Muscle layer of duodenum (tissue), 2 donors: ENCODE data around the gene CTSH.
"Not testable (repeated sequence)": the region's sequence is repeated elsewhere in the genome, so short reads cannot be mapped to it uniquely, and the experiment has no call there.

Source experiments
- H3K27ac ChIP-seq: one replicate; pipeline ENCODE4 v1.7.0; 2013; ENCODE audit warnings: mild to moderate bottlenecking, low read length
- H3K27me3 ChIP-seq: one replicate; pipeline ENCODE4 v1.7.0; 2013; ENCODE audit warnings: low read depth, mild to moderate bottlenecking, control low read depth, low read length
- H3K36me3 ChIP-seq, 2 donors: one replicate each; pipeline ENCODE4 v1.7.0; 2013; ENCODE audit warnings: low read length in 2 of 2, control low read depth in 1 of 2, mild to moderate bottlenecking in 1 of 2; ENCODE audit not compliant: insufficient read depth in 2 of 2, control insufficient read depth in 1 of 2
- H3K4me1 ChIP-seq, 2 donors: one replicate each; pipeline ENCODE4 v1.7.0; 2013; ENCODE audit warnings: low read length in 2 of 2, mild to moderate bottlenecking in 2 of 2, control low read depth in 1 of 2, moderate library complexity in 1 of 2; ENCODE audit not compliant: insufficient read depth in 2 of 2, control insufficient read depth in 1 of 2
- H3K4me3 ChIP-seq, 2 donors: one replicate each; pipeline ENCODE4 v1.7.0; 2013; ENCODE audit warnings: low read length in 2 of 2, low read depth in 1 of 2, mild to moderate bottlenecking in 1 of 2
- H3K9me3 ChIP-seq, 2 donors: one replicate each; pipeline ENCODE4 v1.7.0; 2013; ENCODE audit warnings: low read length in 2 of 2, control low read depth in 1 of 2, mild to moderate bottlenecking in 1 of 2; ENCODE audit not compliant: control insufficient read depth in 1 of 2
- donor health status: healthy.

Gene CTSH

DNA sequence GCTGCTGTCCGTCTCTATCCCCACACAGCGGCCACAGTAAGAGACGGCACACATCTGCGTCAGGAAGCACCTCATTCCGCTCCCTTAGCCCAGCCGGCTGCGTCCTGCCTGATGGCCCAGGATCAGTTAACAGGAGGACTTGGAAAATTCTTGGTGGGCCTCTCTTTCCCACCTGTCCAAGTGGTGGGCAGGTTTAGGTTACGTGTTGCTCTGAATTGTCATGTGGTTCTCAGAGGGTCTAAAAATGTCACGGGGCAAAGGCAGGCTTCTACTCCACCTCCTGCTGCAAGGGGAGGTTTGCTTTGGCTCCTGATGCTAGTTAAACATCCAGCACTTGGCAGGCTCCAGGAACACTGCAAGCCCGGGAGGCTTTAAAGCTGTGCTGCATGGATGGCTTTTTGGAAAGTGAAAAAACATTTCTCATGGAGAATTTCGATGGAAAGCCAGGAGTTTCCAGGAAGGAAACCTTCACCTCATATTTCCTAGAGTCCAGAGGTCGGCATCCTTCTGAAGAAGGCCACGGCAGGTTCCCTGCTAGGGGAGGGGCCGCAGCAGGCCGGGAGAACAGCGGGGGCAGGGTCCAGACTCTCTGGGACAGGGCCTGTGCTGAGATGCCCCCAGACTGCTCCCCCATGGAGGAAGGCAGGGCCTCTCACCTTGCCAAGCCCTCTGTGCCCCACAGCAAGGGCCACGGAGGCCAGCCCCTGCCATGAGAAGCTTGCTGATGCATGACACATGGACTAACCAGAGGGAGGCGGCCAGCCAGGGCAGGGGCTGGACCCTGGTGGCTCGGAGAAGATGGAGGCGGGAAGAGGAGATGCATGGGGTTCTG, 10.8 kb downstream of the CTSH start:
- Histone ChIP-seq H3K36me3 (peaks cover 0 to 8% of the 10 kb centered on the region in 2 donors), H3K4me1 (peaks cover 6 to 28% of the 10 kb centered on the region in 2 donors), H3K27me3 (no peaks in the 10 kb centered on the region), H3K9me3 (no peaks in the 10 kb centered on the region), H3K4me3 (no peak overlapping the region), H3K27ac (no peak overlapping the region)

DNA sequence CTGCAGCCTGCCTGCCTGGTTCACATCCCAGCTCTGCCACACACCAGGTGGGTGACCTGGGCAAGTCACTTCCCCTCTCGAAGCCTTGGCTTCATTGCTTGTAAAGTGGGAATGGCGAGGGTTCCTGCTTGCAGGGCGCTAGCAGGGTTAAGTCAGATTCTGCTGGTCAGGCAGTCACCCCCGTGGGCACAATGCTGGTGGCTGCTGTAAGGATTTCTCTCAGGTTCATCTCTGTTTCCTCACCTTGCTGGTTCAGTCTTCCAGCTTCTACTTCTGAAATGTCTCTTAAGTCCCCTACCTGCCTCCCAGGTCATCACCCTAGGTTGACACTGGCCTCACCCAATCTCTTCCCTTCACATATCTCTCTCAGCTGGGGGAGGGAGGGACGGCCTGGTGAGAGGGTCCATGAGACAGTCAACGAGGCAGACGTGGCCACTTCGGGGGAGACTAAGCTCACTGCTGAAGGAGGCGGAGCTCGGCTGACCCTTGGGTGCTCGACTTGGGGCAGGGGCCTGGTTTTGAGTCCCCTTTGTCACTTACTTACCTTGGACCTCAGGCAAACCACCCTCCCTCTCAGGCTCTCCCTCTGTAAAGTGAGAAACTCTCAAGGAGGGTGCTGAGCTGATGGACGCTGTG, 11.5 kb downstream of the CTSH start:
- Histone ChIP-seq H3K9me3 (no peaks in the 10 kb centered on the region), H3K36me3 (peaks cover 0 to 8% of the 10 kb centered on the region in 2 donors), H3K4me1 (peaks cover 6 to 28% of the 10 kb centered on the region in 2 donors), H3K27me3 (no peaks in the 10 kb centered on the region), H3K27ac (no peak overlapping the region), H3K4me3 (no peak overlapping the region)

DNA sequence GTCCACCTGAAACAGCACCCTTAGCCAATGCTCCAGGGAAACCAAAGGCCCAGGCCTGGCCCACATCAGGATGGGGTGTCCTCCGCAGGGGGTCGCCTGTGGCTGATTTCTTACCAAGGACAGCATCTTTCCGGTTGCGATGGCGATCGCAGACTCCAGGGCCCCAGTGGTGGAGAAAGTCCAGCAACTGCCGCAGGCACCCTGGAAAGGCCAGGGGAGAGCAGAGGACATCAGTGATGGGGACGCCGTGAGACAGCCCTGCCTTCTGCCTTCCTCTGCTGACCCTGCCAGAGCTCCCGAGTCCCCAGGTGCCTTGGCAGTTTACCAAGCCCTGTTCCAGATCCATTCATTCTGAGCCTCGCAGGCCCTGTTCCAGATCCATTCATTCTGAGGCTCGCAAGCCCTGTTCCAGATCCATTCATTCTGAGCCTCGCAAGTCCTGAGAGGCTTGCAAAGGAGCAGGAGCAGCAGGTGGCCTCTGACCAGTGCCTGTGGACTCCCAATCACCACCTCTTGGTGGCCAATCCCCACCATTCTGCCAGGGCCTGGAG, 12.5 kb downstream of the CTSH start:
- Histone ChIP-seq H3K27me3 (no peaks in the 10 kb centered on the region), H3K27ac (no peak overlapping the region), H3K36me3 (peaks cover 4 to 15% of the 10 kb centered on the region in 2 donors), H3K4me3 (no peak overlapping the region), H3K9me3 (no peaks in the 10 kb centered on the region), H3K4me1 (peaks cover 6 to 23% of the 10 kb centered on the region in 2 donors)

DNA sequence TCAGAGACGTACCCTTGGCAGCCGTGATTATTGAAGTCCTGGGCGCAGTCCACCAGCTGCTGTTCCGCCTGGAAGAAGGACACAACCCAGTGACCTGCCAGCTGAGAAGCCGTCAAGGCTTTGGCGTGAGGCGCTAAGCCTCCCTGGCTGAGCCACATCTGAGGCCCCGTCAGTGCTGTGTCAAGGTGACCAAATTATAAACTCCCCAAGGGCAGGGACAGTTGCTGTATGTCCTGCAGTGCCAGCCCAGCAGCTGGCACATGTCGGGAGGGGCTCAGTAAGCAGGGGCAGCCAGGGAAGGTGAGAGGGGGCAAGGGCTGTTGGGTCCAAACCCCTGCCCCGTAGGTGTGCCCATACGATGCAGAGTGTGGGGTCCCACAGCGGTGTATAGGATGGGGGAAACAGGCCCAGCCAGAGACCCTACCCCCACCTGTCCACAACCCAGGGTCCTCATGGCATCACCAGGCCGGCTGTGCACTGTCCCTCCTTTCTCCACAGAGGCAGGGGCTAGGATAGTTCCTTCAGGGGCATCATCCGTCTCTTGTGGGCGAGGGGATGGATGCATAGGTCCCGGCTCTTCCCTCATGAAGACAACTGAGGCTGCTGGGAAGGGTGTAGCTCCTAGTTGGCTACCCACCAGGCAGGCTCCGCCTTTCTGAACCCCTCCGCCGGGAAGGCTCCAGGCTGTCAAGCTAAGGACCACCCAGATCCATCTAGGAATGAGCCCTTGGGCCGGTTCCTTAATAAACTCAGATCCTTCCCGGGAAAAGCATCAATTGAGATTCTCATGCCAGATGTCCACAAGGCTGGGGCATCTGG, 13.2 kb downstream of the CTSH start:
- Histone ChIP-seq H3K4me3 (no peak overlapping the region), H3K27ac (no peak overlapping the region), H3K27me3 (no peaks in the 10 kb centered on the region), H3K9me3 (no peaks in the 10 kb centered on the region), H3K4me1 (peaks cover 6 to 20% of the 10 kb centered on the region in 2 donors), H3K36me3 (peaks cover 11 to 22% of the 10 kb centered on the region in 2 donors)

DNA sequence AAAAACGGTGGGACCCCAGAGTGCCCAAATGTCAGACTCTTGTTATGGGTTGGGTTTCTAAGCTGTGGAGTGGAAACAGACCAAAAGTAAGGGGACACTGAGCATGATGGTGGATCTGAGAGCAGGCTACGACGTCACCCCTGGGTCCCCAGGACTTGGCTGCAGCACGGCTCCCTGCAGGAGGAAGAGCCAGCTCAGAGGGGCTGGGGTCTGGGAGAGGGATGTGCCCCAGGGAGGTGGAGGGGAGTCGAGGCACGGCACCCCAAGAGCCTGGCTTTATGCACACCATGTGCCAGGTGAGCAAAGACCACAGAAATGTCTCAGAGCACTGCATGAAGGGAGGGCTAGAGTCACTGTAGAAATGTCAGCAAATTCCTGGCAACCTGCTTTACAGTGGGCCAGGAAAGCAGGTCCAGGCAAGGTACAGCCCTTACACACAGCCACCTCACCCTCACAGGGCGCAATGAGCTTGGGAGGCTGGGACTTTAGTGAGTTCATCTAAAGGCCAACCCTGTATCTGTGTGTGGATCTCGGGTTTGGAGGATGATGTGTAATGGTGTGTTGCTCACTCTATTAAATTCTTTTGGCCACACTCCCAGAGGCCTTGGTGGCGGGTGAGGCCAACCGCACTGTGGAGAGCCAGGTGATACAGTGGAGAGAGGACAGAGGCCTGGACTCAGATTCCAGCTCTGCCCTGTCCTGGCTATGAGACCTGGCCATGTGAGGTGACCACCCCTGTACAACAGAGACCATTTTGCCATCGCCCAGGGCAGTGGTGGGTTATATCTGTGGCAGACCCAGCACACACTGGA, 14.1 kb downstream of the CTSH start:
- Histone ChIP-seq H3K27ac (no peak overlapping the region), H3K4me1 (peaks cover 6 to 20% of the 10 kb centered on the region in 2 donors), H3K4me3 (no peak overlapping the region), H3K9me3 (no peaks in the 10 kb centered on the region), H3K27me3 (no peaks in the 10 kb centered on the region), H3K36me3 (peaks cover 15 to 28% of the 10 kb centered on the region in 2 donors)

DNA sequence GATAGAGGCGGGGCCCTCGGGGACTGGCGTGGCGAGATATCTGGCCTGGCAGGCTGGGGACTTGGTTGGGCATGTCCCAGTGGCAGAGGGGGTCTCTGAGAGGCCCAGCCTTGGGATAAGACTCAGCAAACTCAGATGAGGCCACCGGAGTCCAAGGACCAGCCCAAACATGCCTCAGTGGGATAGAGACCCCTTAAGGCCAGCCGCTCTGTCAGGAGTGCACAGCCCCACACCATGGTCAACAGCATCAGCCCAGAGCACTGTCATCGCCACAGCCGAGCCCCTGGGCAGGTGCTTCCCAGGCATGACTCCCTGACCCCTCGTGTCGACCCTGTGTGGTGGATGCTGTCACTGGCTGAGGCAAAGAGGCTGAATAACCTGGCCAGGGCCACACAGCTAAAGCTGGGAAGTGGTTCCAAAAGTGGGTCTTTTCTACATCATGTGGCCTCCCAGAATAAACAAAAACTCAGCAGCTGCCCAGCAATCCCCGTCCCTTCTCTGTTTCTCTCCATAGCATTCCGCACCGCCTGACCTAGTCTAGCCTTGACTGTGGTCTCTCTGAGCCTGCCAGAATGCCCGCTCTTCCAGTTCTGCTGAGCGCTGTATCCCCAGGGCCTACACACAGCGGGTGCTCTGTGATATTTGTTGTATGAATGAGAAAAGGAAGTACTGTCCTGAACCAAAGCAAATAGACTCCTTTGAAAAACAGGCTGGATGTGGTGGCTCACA, 15.1 kb downstream of the CTSH start:
- Histone ChIP-seq H3K4me1 (peaks cover 6 to 20% of the 10 kb centered on the region in 2 donors), H3K36me3 (peaks cover 23 to 33% of the 10 kb centered on the region in 2 donors), H3K27ac (no peak overlapping the region)

DNA sequence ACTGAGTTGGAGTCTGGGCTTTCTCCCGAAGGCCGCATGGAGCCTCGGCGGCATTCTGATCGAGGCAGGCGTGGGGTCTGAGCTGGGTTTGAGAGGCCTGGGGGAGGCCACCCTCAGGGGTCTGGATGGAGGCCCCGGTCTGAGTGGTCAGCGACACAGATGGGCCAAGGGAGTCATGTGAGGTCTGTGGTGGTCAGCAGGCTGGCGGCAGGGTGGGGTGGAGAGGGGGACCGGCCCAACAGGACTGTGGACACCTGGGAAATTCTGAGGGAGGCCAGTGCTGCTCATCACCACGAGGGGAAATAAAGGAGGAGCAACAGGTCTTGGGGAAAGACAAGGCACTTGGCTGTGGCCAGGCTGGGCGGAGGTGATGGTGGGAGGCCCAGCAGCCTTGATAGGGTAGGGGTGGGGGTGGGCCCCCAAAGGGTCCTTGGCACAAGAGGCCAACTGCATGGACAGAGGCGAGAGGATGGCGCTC, 16.2 kb downstream of the CTSH start:
- Histone ChIP-seq H3K27me3 (no peaks in the 10 kb centered on the region), H3K27ac (no peak overlapping the region), H3K9me3 (no peaks in the 10 kb centered on the region), H3K36me3 (peaks cover 24 to 36% of the 10 kb centered on the region in 2 donors), H3K4me3 (no peak overlapping the region), H3K4me1 (peaks cover 0 to 11% of the 10 kb centered on the region in 2 donors)

More for the DNA sequence above, 15.1 kb downstream of the CTSH start:
- Histone ChIP-seq H3K27me3 (no peaks in the 10 kb centered on the region), H3K4me3 (no peak overlapping the region), H3K9me3 (no peaks in the 10 kb centered on the region)

DNA sequence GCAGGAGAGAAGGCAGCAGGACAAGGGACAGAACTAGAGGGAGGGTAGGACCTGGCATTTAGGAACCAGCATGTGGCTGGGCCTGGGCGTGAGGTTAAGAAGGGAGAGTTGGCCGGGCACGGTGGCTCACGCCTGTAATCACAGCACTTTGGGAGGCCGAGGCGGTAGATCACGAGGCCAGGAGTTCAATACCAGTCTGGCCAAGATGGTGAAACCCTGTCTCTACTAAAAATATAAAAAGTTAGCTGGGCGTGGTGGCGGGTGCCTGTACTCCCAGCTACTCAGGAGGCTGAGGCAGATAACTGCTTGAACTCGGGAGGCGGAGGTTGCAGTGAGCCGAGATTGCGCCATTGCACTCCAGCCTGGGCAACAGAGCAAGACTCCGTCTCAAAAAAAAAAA, 16.7 kb downstream of the CTSH start:
- not testable (repeated sequence) for H3K9me3 ChIP-seq, H3K27me3 ChIP-seq, H3K27ac ChIP-seq, H3K4me1 ChIP-seq, H3K4me3 ChIP-seq
- peaks cover 27 to 40% of the 10 kb centered on the region in 2 donors for H3K36me3 ChIP-seq

DNA sequence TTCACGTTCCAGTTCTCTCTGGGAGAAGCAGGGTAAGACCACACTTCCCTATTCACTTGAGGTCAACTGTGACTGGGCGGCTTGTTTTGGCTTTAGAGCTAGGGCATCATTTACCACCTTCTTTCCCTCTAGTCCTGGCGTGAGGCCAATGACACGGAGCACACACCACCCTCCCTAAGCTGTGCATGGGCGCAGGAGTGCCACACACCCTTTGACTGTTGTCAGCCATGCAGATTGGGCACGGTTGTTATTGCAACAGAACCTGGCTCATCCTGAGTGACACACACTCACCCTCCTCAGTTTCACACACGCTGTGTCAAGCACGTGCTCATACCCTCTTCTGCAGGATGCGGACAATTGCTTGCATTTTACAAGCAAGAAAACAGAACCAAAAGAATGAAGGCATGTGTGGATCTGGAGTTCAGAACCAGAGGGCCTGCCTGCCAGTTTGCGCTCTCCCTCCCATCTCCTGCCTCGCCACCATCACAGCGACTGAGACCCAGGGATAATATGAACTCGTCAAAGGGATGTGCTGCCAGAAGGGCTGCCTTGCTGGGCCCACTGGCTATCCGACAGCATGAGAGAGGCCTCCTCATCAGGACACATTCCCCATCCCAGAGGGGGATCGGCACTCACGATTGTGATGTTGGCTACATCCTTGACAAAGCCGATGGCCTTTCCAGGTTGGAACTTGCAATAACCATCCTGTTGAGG, 17.6 kb downstream of the CTSH start:
- peaks cover 37 to 50% of the 10 kb centered on the region in 2 donors for H3K36me3 ChIP-seq
- no peak overlapping the region for H3K4me3 ChIP-seq
- H3K27me3 ChIP-seq: no peaks in the 10 kb centered on the region
- no peaks in the 10 kb centered on the region for H3K9me3 ChIP-seq
- peaks cover 0 to 7% of the 10 kb centered on the region in 2 donors for H3K4me1 ChIP-seq
- H3K27ac ChIP-seq: no peak overlapping the region
